ENCODE data around the gene OR10V1.

OR10V1 gene, protein sequence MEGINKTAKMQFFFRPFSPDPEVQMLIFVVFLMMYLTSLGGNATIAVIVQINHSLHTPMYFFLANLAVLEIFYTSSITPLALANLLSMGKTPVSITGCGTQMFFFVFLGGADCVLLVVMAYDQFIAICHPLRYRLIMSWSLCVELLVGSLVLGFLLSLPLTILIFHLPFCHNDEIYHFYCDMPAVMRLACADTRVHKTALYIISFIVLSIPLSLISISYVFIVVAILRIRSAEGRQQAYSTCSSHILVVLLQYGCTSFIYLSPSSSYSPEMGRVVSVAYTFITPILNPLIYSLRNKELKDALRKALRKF

GRCh38 chr11:59713745-59714144 is at the start of gene OR10V1:
OR10V1 (minus strand) TSS chr11:59713845; CDS start chr11:59713845, 0 bp downstream.
- no peak for FAIRE-seq

DNA sequence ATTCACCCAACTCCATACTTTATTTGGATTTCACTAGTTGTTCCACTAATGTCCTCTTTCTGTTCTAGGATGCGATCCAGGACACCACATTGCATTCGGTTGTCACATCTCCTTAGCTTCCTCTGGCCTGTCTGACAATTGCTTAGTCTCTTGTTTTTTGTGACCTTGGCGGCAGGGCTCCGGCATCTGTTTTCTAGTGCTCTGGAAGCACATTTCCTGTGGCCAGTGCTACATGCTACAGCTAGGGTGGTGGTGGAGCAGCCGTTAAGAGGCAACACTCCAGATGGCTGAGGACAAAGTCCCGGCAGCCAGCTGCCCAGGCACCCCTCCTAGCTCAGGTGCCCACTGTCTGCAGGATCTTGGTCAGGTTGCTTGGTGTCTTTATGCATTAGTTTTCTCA is 48.3 kb upstream of the OR10V1 start:
- no peak for FAIRE-seq

DNA sequence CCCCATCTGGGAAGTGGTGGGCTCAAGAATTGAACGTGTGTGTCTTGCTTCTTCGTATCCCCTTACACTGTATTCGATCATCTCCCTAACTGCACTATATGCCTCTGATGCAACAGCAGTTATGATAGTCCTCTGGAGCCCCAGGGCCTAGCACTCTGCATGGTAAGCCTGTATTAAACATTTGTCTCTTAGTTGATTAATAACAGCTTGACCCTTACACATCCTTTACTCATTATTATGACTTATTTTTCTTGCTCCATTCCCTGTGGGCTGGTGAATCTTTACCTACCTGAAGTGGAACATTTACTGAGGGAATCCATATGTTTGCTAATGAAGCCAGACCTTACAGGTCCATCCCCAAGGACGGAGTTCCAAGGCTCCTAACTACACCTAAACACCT is 47.1 kb upstream of the OR10V1 start:
- no peak for FAIRE-seq

DNA sequence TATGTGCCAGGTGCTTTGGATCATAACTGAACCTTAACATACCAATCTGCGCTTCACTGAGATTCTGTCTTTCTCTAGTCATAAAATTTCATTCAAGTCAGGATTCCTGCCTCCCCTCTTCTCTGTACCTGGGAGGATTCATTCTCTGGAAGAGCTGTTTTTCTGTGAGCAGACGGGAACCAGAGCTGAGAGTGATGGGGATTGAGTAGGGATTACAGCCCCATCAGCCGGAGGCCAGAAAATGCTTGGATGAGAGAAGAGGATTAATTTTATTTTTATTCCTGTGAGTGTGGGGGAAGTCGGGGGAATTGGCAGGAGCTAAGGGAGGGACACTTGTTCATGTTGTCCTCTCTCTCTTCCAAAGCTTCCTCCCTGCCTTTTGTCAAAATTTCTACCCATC is 46.3 kb upstream of the OR10V1 start:
- FAIRE-seq = no peak

- no peak for FAIRE-seq
These were observed 44.9 kb upstream of the OR10V1 start for GRCh38 chr11:59758401-59759037.

DNA sequence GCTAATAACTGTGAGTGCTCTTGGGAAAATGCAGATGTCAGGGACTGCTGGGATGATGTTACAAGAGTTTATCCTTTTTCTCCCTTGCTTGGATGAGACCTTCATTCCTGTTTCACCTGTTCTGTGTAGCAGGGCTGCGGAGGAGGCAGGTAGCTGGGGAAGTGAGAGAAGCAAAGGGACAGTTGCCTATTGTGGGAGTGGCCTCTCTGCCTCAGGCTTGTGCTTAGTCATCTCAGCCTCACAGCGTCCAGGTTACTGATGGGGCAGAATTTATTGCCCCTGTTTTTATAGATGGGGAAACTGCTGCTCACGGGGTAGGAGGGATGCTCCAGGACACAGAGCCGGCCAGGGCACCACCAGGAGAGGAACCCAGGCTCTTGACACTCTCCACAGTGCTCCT is 43.2 kb upstream of the OR10V1 start:
- no peak for FAIRE-seq

DNA sequence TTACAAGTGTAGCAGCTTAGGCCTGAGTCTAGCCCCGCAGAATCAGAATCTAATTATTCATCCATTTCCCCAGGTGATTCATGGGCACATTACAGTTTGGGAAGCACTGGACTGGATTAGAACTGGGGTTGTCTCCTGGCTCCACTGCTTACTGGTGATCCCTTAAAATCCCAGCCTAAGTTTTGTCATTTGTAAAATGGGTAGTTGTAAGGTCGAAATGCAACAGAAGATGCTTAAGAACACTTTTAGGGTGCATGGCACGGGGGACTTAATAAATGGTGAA is 42.9 kb upstream of the OR10V1 start:
- FAIRE-seq = no peak

- FAIRE-seq = no peak
These were observed 42.3 kb upstream of the OR10V1 start for GRCh38 chr11:59755701-59756557.

DNA sequence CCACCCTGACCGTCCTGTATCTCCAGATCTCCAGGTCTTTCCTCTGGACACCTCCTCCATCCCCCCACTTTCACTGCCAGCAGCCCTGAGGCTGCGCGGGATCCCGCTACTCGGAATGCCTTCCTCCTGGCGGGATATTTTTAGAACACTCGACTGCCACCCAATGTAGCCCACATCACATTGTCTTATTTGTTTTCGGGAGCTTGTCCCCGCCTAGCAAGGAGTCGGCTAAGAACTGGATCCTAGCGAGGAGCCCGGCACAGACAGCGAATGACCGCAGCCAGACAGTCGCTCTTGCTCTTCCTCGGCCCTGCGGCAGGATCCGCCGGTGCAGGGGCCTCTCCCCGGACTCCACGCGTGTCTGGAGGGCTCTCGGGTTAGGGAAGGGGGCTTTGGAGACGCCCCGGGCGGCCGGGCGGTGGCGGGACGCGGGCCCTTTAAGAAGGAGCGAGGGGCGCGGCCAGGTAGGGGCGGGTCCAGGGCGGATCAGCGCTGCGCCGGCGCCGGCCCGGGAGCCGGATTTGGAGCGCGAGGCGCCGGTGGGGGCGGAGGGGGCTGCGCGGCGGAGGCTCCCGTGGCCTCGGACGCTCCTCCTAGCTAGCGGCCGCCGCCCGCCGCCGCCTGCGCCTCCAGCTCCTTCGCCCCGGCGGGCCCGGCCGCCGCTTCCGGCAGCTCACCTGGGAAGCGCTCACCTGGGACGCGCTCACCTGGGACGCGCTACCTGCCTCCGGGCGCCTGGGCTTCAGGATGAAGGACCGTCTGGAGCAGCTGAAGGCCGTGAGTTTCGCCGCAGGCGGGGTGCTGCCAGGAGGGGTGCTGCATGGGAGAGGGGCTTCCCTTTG is 41.4 kb upstream of the OR10V1 start, which contains the start of gene STX3:
STX3 (plus strand) TSS at position 518 of the 842 bp plus-strand sequence; CDS start at position 748, 230 bp downstream.
- no peak for FAIRE-seq

DNA sequence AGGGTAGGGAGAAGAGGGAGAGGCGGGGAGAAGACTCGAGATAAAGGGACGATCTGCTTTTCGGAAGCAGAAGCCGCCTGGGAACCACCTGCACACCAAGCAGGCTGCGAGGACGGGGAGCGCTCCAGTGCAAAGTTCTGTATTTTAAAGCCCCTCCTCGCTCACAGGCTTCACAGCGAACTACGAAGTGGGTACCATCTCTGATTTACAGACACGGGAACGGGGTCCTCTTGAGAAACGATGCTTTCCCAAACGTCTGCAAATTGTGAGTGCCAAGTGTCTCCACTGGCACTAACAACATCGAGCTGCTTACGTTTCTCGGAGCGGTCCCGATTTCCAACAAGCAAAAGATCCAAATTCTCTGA is 40.8 kb upstream of the OR10V1 start:
- no peak for FAIRE-seq

DNA sequence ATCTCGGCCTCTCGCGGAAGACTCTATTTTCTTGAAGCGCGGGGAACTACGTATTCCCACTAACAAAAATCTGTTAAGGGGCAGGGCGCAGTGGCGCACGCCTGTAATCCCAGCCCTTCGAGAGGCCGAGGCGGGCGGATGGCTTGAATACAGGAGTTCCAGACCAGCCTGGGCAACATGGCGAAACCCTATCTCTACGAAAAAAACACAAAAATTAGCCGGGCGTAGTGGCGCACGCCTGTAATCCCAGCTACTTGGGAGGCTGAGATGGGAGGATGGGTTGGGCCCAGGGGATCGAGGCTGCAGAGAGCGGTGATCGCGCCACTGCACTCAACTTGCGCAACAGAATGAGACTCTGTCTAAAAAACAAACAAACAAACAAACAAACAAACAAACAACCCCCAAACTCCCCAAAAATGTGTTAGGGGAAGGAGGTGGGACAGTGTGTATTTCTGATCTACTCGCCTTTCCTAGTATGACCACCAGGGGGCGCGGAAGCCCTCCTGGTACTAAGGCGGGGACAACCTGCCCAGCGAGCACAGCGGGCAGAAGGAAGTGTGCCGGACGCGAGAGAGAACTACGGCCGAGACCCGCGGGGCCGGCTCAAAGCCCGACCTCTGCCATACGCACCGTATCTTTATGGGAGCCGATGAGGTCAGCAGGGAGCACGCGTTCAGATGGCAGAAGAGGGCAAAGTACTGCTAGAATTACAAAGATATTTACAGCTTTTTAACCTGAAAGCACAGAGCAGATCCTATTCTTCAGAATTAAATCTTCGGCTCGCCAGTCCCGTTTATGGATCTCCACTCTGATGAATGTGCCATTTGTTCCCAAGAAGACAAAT is 40.2 kb upstream of the OR10V1 start:
- no peak for FAIRE-seq

DNA sequence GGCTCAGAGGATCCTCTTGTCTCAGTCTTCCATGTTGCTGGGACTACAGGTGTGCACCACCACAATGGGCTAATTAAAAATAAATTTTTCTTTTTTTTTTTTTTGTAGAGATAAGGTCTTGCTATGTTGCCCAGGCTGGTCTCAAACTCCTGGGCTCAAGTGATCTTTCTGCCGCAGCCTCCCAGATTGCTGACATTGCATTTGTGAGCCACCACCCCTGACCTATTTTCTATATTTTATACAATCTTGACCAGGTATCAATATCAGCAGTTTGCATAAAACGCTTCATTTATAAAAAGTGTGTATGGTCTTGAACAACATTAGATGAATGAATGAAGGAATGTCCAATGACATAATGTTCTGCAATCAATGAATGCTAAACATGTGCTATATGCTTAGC is 32.5 kb upstream of the OR10V1 start:
- FAIRE-seq = no peak

- FAIRE-seq = no peak
These were observed 17.4 kb upstream of the OR10V1 start for GRCh38 chr11:59730896-59731565.

GRCh38 chr11:59729834-59730233 is 16.2 kb upstream of the OR10V1 start:
- FAIRE-seq = no peak

GRCh38 chr11:59728913-59729312 is 15.3 kb upstream of the OR10V1 start:
- no peak for FAIRE-seq

GRCh38 chr11:59728154-59728553 is 14.5 kb upstream of the OR10V1 start:
- FAIRE-seq = no peak

- FAIRE-seq = no peak
These were observed 13.8 kb upstream of the OR10V1 start for GRCh38 chr11:59727426-59727825.

- no peak for FAIRE-seq
These were observed 10.4 kb upstream of the OR10V1 start for GRCh38 chr11:59724066-59724465.

GRCh38 chr11:59719556-59719955 is 5.9 kb upstream of the OR10V1 start:
- FAIRE-seq = no peak

DNA sequence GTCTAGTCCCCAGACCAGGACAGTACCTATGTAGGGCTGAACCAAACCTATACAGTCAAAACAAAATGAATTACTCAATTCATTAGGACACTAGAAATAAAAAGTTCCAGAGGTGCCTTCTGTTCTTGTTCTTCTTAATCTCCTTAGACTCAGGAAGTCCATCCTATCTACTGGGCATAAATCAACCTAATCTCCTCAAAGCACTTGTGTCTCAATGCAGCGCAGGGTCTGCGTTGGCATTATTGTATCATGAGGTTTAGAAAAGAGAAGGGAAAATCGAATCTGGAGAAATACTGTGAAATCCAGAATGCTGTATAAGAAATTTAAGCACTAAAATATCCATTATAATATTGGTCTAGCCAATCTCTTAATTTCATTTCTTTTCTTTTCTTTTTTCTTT is 2.4 kb upstream of the OR10V1 start:
- no peak for FAIRE-seq

GRCh38 chr11:59710136-59710847 is 3.4 kb downstream of the OR10V1 start:
- no peak for FAIRE-seq
